Nephron (organoid): ENCODE data around the gene TLE3.

ENCODE experiments used
- H3K27ac Mint-ChIP-seq, 3 experiments: 2 replicates each; pipeline ENCODE4 v1.8.0; 2020; ENCODE audit warnings: mixed read lengths in 3 of 3, mild to moderate bottlenecking in 2 of 3, moderate library complexity in 1 of 3
- H3K27me3 Mint-ChIP-seq: 2 replicates; pipeline ENCODE4 v1.8.0; 2021; ENCODE audit warnings: low read depth, mild to moderate bottlenecking, moderate library complexity, mixed read lengths
- H3K36me3 Mint-ChIP-seq: 2 replicates; pipeline ENCODE4 v1.8.0; 2020; ENCODE audit warnings: low read depth, mixed read lengths
- H3K4me1 Mint-ChIP-seq: 2 replicates; pipeline ENCODE4 v1.8.0; 2020; ENCODE audit warnings: mixed read lengths
- H3K4me3 Mint-ChIP-seq, 3 experiments: 2 replicates each; pipeline ENCODE4 v1.8.0; 2020; ENCODE audit warnings: mild to moderate bottlenecking in 3 of 3, mixed read lengths in 3 of 3, moderate library complexity in 2 of 3
- H3K9me3 Mint-ChIP-seq: 2 replicates; pipeline ENCODE4 v1.8.0; 2020; ENCODE audit warnings: mixed read lengths
- TF ChIP-seq, protein P1 (sequence below), 3 experiments: fragments of 200-600 bp; sonication (generic); IDR thresholded peaks; one replicate each; pipeline ENCODE4 v1.5.0; 2021; ENCODE audit warnings: antibody characterized with exemption in 3 of 3; ENCODE audit not compliant: unreplicated experiment in 3 of 3

Gene TLE3

DNA sequence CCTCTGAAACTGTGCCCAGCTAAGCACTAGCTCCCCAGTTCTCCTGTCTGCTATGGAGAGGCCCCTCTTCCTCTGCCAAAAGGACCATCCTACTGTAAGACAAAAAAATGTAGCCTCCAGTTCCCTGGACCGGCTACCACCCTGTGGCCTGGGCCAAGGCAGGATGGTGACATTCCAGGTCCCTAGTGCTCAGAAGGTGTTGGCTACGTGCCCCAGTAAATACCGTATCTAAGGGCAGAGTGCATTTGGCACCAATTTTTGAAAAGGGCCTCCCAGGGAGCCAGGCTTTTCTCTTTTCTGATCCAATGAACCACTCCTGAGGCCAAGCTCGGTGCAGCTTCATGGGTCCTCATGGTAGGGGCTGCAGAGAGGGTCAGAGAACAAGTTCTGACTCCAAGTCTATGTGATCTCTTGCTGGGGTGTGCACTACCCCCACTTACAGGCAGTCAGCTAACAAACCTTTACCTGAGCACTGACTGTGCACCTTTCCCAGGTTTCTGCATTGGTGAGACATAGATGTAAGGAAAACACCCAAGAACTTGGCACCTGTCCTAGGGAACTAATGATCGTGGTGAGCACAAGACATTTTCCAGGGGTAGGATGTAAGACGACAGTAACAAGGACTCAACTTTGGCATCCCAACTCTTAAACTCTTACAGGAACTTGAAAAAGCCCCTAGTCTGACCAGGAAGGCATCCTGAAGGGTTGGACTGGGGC lies 32.6 kb downstream of the TLE3 start:
- TF ChIP-seq, protein P1, sequence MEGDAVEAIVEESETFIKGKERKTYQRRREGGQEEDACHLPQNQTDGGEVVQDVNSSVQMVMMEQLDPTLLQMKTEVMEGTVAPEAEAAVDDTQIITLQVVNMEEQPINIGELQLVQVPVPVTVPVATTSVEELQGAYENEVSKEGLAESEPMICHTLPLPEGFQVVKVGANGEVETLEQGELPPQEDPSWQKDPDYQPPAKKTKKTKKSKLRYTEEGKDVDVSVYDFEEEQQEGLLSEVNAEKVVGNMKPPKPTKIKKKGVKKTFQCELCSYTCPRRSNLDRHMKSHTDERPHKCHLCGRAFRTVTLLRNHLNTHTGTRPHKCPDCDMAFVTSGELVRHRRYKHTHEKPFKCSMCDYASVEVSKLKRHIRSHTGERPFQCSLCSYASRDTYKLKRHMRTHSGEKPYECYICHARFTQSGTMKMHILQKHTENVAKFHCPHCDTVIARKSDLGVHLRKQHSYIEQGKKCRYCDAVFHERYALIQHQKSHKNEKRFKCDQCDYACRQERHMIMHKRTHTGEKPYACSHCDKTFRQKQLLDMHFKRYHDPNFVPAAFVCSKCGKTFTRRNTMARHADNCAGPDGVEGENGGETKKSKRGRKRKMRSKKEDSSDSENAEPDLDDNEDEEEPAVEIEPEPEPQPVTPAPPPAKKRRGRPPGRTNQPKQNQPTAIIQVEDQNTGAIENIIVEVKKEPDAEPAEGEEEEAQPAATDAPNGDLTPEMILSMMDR (IDR thresholded peaks at IDR 0.05; ENCODE audit: unreplicated experiment in 3 of 3), result no peak
- H3K36me3 Mint-ChIP-seq, result peaks cover 72% of the 10 kb centered on the region
- H3K4me3 Mint-ChIP-seq, result no peak overlapping the region
- peaks cover 62% of the 10 kb centered on the region for H3K4me1 Mint-ChIP-seq
- peaks cover 12% of the 10 kb centered on the region for H3K27me3 Mint-ChIP-seq
- H3K9me3 Mint-ChIP-seq, result no peaks in the 10 kb centered on the region
- H3K27ac Mint-ChIP-seq, result peak overlapping the region in 2 of 3 experiments; percentile 47 to 49

DNA sequence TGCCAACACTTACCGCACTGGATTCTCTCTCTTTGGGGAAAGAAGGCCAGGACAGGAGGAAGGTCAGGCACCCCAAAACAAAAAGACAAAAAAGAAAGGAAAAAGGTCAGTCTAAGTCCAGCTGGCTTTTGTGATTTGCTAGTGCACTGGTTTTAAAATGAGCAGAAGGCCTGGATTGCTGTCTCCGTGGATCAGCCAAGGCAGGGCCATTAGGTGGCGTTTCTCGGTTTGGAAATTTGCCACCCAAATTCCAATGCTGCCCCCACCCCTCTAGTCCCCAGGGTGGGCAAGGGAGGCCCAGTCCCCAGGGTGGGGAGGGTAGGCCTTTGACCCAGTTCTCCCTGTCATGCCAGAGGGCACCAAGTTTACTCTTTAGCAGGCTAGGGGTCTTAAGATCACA lies 33.3 kb downstream of the TLE3 start:
- Mint-ChIP-seq H3K27me3 (peaks cover 17% of the 10 kb centered on the region), H3K9me3 (no peaks in the 10 kb centered on the region), H3K4me3 (peak overlapping the region in 1 of 3 experiments; percentile 21), H3K4me1 (peaks cover 62% of the 10 kb centered on the region), H3K27ac (peak overlapping the region in 2 of 3 experiments; percentile 84 to 96), H3K36me3 (peaks cover 71% of the 10 kb centered on the region)
- TF ChIP-seq, protein P1 (IDR thresholded peaks at IDR 0.05; ENCODE audit: unreplicated experiment in 3 of 3), result no peak

DNA sequence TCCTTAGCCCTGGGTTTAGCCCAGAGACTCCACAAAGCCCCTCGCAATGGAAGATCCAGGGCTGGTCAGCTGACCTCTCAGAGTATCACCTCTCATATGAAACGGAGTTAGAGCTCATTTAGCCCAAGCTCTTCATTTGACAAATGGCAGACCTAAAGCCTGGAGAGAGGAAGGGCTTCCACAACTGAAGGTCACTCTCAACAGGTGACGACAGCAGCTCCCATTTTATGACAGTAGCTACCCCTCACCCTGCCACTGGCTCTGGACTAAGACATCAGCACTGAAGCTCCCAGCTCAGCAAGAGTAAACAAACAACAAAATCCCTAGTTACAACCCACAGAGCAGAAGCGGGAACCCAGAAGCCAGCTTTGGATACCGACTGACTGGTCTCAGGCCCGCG lies 33.7 kb downstream of the TLE3 start:
- peak overlapping the region; percentile 81 to 96 (median 84) for H3K27ac Mint-ChIP-seq
- TF ChIP-seq, protein P1 (IDR thresholded peaks at IDR 0.05; ENCODE audit: unreplicated experiment in 3 of 3), result no peak
- peak overlapping the region in 1 of 3 experiments; percentile 38 for H3K4me3 Mint-ChIP-seq
- H3K27me3 Mint-ChIP-seq, result peaks cover 19% of the 10 kb centered on the region
- H3K36me3 Mint-ChIP-seq, result peaks cover 71% of the 10 kb centered on the region
- peaks cover 66% of the 10 kb centered on the region for H3K4me1 Mint-ChIP-seq
- H3K9me3 Mint-ChIP-seq, result no peaks in the 10 kb centered on the region

DNA sequence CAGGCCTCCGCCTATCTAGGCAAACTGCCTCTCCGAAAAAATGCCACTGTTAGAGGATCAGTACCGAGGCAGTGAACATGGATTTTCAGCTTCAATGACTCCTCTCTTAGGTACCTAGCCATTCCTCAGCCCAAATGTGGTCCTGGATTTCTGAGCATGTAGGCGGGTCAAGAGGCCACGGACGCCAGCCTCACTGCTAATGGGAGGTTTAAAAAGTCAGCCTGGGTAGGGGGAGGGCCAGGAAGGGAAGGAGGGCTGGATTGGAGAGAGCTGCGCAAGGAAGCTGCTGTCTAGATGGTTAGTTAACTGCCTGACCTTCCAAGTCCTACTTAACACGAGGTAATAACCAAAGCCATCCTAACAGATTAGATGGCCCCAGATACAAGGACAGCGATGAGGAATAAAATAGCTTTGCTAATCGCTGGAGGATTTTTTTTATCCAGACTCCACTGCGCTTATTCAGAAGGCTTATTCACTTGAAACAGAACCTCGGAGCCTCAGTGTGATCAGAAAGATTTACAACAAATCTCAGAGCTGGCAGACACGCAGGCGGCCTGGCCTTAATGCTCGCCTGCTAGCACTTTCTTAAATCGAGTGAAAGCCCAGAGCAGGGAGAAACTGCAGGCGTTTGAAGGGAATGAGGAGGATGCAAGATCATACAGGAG lies 34.3 kb downstream of the TLE3 start:
- peaks cover 66% of the 10 kb centered on the region for H3K4me1 Mint-ChIP-seq
- peaks cover 17% of the 10 kb centered on the region for H3K27me3 Mint-ChIP-seq
- peak overlapping the region; percentile 19 to 38 (median 22) for H3K4me3 Mint-ChIP-seq
- H3K27ac Mint-ChIP-seq, result peak overlapping the region; percentile 81 to 96 (median 84)
- TF ChIP-seq, protein P1 (IDR thresholded peaks at IDR 0.05; ENCODE audit: unreplicated experiment in 3 of 3), result no peak
- H3K9me3 Mint-ChIP-seq, result no peaks in the 10 kb centered on the region
- H3K36me3 Mint-ChIP-seq, result peaks cover 71% of the 10 kb centered on the region

DNA sequence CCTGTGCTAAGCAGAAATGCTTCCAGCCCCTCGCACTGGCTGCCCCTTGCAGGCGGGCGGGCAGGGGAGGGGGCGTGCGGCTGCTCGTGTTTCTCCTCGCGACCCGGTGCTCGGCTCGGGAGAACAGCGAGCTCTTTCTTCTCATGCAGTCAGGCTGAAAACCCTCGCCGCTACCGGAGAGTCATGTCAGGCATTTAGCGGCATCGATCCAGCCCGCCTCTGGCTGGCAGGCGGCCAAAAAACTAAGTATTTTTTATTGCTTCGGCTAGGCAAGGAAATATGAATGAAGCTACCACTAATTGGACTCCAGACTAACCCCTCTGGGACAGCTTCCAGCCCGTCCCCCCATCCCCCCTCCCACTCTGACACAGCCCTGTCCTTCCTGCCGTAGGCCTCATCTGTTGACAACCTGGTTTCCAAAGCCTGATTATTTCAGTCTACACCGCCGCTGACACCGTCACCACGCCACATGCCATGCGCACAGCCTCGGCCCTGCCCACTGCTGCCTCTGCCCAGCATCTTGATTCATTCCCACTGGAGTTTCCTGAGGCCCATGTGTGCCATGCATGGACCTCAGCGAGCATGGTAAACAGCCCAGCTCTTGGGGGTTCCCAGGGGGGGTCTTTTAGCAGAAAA lies 35.3 kb downstream of the TLE3 start:
- Mint-ChIP-seq H3K27me3 (peaks cover 17% of the 10 kb centered on the region), H3K4me1 (peaks cover 66% of the 10 kb centered on the region), H3K27ac (peak overlapping the region; percentile 81 to 96 (median 84)), H3K36me3 (peaks cover 74% of the 10 kb centered on the region), H3K9me3 (no peaks in the 10 kb centered on the region), H3K4me3 (peak overlapping the region; percentile 45 to 72 (median 59))
- TF ChIP-seq, protein P1 (IDR thresholded peaks at IDR 0.05; ENCODE audit: unreplicated experiment in 3 of 3), result no peak
